ENCODE results near the gene DPP10. TPM values are rescaled to one million over a fixed set of nuclear protein-coding genes. Genes with fewer than 3 reads are reported as not detected.

DPP10 gene
- total and polyA plus RNA-seq, 2 of the 13 experiments (the other 11 are each of a cell fraction or from before 2014, with no cell fraction given), result 0.95 to 1.7 TPM

GRCh38 chr2:114940785-114941458 lies 498.5 kb downstream of the DPP10 start:
- POLR2A ChIA-PET, result no interaction called here
- no peak for FAIRE-seq

More at GRCh38 chr2:114940785-114941458, 498.5 kb downstream of the DPP10 start:
- Histone ChIP-seq H3K36me3 (replicated peaks in 1 of 2; ENCODE audit: control insufficient read depth in 1 of 2, insufficient read depth in 2 of 2, low read length in 2 of 2) (no peaks in the 10 kb centered on the region), H2AFZ (ENCODE audit: low read length) (no peak overlapping the region), H3K4me3 (replicated peaks in 1 of 3; ENCODE audit: insufficient read depth in 1 of 3, low read depth in 2 of 3, low read length in 3 of 3) (no peak overlapping the region), H3K27me3 (ENCODE audit: control insufficient read depth in 1 of 2, insufficient read depth in 2 of 2, low read length in 2 of 2) (no peaks in the 10 kb centered on the region), H3K9ac (ENCODE audit: insufficient read depth, low read depth, low read length) (no peak overlapping the region), H3K4me2 (ENCODE audit: low read depth, low read length) (no peak overlapping the region), H4K20me1 (ENCODE audit: insufficient read depth, low read length) (no peaks in the 10 kb centered on the region), H3K9me3 (ENCODE audit: low read length) (no peaks in the 10 kb centered on the region), H3K79me2 (ENCODE audit: insufficient read depth, low read length) (no peaks in the 10 kb centered on the region), H3K4me1 (ENCODE audit: insufficient read depth, low read length) (no peaks in the 10 kb centered on the region), H3K27ac (ENCODE audit: extremely low read length, insufficient read depth, low read length) (no peak overlapping the region)
- DNase-seq (ENCODE audit: low spot score), result no peak
- TF ChIP-seq XRCC5 (optimal IDR thresholded peaks at IDR 0.05; ENCODE audit: low read length) (no peak), PBX2 (CRISPR knock-in tag; IDR thresholded peaks at IDR 0.05) (no peak), ISL2 (CRISPR knock-in tag; IDR thresholded peaks at IDR 0.05) (no peak), ZFP37 (CRISPR knock-in tag; IDR thresholded peaks at IDR 0.05; ENCODE audit: borderline replicate concordance) (no peak), ZNF782 (CRISPR knock-in tag; IDR thresholded peaks at IDR 0.05; ENCODE audit: borderline replicate concordance) (no peak), ZNF660 (CRISPR knock-in tag; IDR thresholded peaks at IDR 0.05; ENCODE audit: borderline replicate concordance, low read depth) (no peak), ZFP82 (CRISPR knock-in tag; IDR thresholded peaks at IDR 0.05; ENCODE audit: borderline replicate concordance) (no peak), ZNF597 (CRISPR knock-in tag; IDR thresholded peaks at IDR 0.05) (no peak), PLRG1 (conservative IDR thresholded peaks at IDR 0.05) (no peak), ZNF550 (CRISPR knock-in tag; IDR thresholded peaks at IDR 0.05; ENCODE audit: borderline replicate concordance) (no peak), ZNF703 (CRISPR knock-in tag; IDR thresholded peaks at IDR 0.05; ENCODE audit: borderline replicate concordance) (no peak), FOXP1 (IDR thresholded peaks at IDR 0.05) (no peak), FOXP1 (CRISPR knock-in tag; IDR thresholded peaks at IDR 0.05) (no peak), NR0B2 (CRISPR knock-in tag; IDR thresholded peaks at IDR 0.05) (no peak)
- in situ Hi-C loops (cut with HindIII; ENCODE audit: extremely low pct_ligation_motif_present, low pct_unique_long_range_greater_than_20kb), result no loop called here
- intact Hi-C loops (cut with micrococcal nuclease; ENCODE audit: unreplicated experiment), result no loop called here
- 10% methylated on average over 3 of the region's 3 CpGs for WGBS (ENCODE audit: low lambda C conversion rate)
- no TSS peak for BruUV-seq (replicated peaks)
- CTCF ChIA-PET (ENCODE audit: low intra/inter-chr PET ratio, low total read pairs), result no interaction called here
- ATAC-seq, result no peak

Data from HepG2 (cell line).